OCI-M2 (cell line): ENCODE results near the gene ADAT3.

Source experiments
- DNase-seq: peaks from one replicate; lab custom pipeline; 2025; ENCODE audit not compliant: unreplicated experiment; lab: John Stamatoyannopoulos, UW

ADAT3 gene

GRCh38 chr19:1936916-1937610 is 31.9 kb downstream of the ADAT3 start:
- DNase-seq, result no peak

- no peak for DNase-seq
Measured at GRCh38 chr19:1938071-1938470, 32.9 kb downstream of the ADAT3 start.

GRCh38 chr19:1941146-1942077 is 36.2 kb downstream of the ADAT3 start, which contains the start of gene CSNK1G2:
TSS of gene CSNK1G2 (plus strand) at chr19:1941172. CDS start at chr19:1969773, 28,601 bp downstream.
- no peak for DNase-seq

GRCh38 chr19:1942078-1942933 is 37.1 kb downstream of the ADAT3 start:
- DNase-seq, result no peak

- no peak for DNase-seq
Measured at GRCh38 chr19:1942934-1943555, 37.8 kb downstream of the ADAT3 start.

GRCh38 chr19:1943661-1944087 is 38.5 kb downstream of the ADAT3 start:
- DNase-seq, result no peak

GRCh38 chr19:1944088-1944915 is 39.1 kb downstream of the ADAT3 start:
- no peak for DNase-seq

GRCh38 chr19:1944916-1945561 is 39.8 kb downstream of the ADAT3 start:
- DNase-seq, result no peak

GRCh38 chr19:1945899-1946298 is 40.7 kb downstream of the ADAT3 start:
- DNase-seq, result no peak

GRCh38 chr19:1947651-1948209 is 42.5 kb downstream of the ADAT3 start:
- no peak for DNase-seq

GRCh38 chr19:1949304-1950101 is 44.3 kb downstream of the ADAT3 start:
- DNase-seq, result no peak

- DNase-seq, result no peak
Measured at GRCh38 chr19:1950640-1951039, 45.4 kb downstream of the ADAT3 start.

GRCh38 chr19:1952635-1953034 is 47.4 kb downstream of the ADAT3 start:
- DNase-seq, result no peak

GRCh38 chr19:1953037-1953436 is 47.8 kb downstream of the ADAT3 start:
- DNase-seq, result no peak

- no peak for DNase-seq
Measured at GRCh38 chr19:1953441-1954094, 48.4 kb downstream of the ADAT3 start.

GRCh38 chr19:1954532-1954933 is 49.3 kb downstream of the ADAT3 start:
- DNase-seq, result no peak
